T-cell (primary cell): ENCODE results near the gene C2orf74. TPM values are rescaled to one million over a fixed set of nuclear protein-coding genes. Genes with fewer than 3 reads are reported as not detected.

ENCODE experiments used
- ATAC-seq, 4 experiments: fragments of 200-7000 bp in 3 of 4; fragments of 150-1000 bp in 1 of 4; cut with Tn5 transposase; replicated peaks in 1 of 4; 1 replicate in 3 of 4; 2 replicates in 1 of 4; pipeline ENCODE4 v1.10.0; 2021; ENCODE audit warnings: moderate library complexity in 3 of 4, mild to moderate bottlenecking in 2 of 4, moderate number of reproducible peaks in 1 of 4
- CTCF ChIA-PET, 2 donors: fragments of 300-600 bp; sonication (Branson Sonifier 250); formaldehyde crosslinking; loops; one replicate each; lab custom pipeline; 2022; ENCODE audit warnings: antibody characterized with exemption in 2 of 2; lab: Charles Lee
- POLR2A ChIA-PET, 2 donors: fragments of 300-600 bp; sonication (Branson Sonifier 250); formaldehyde crosslinking; loops; one replicate each; lab custom pipeline; 2022; ENCODE audit warnings: antibody characterized with exemption in 2 of 2; lab: Charles Lee
- DNase-seq, 35 experiments: peaks; one replicate each; pipeline versions ENCODE4 v3.0.0 to v3.0.0-alpha.2; 2013 to 2023
- H3K27ac ChIP-seq: one replicate; pipeline ENCODE4 v1.5.1; 2013; ENCODE audit warnings: low read length
- H3K27me3 ChIP-seq, 2 experiments: replicated peaks in 1 of 2; 1 replicate in 1 of 2; 2 replicates in 1 of 2; pipeline versions ENCODE4 v1.6.1 to v1.7.0; 2013; ENCODE audit warnings: low read length in 1 of 2, mixed read lengths in 1 of 2; ENCODE audit not compliant: control insufficient read depth in 2 of 2, insufficient read depth in 2 of 2; ENCODE audit errors: extremely low read depth in 1 of 2
- H3K36me3 ChIP-seq, 2 donors: 1 replicate in 1 of 2; 2 replicates in 1 of 2; pipeline versions ENCODE4 v1.6.1 to v1.7.0; 2013; ENCODE audit warnings: low read length in 1 of 2; ENCODE audit not compliant: control insufficient read depth in 2 of 2, insufficient read depth in 1 of 2; ENCODE audit errors: extremely low read depth in 1 of 2
- H3K4me1 ChIP-seq, 2 experiments: 1 replicate in 1 of 2; 2 replicates in 1 of 2; pipeline versions ENCODE4 v1.6.1 to v1.7.0; 2013; ENCODE audit warnings: low read length in 2 of 2, mixed read lengths in 1 of 2; ENCODE audit not compliant: insufficient read depth in 2 of 2, control insufficient read depth in 1 of 2; ENCODE audit errors: extremely low read depth in 1 of 2
- H3K4me3 ChIP-seq, 2 donors: 1 replicate in 1 of 2; 2 replicates in 1 of 2; pipeline versions ENCODE4 v1.5.1 to v1.7.0; 2013; ENCODE audit warnings: mild to moderate bottlenecking in 2 of 2, low read length in 1 of 2, moderate library complexity in 1 of 2; ENCODE audit not compliant: control insufficient read depth in 1 of 2; ENCODE audit errors: extremely low read depth in 1 of 2
- H3K9me3 ChIP-seq: 2 replicates; pipeline ENCODE4 v1.7.0; 2013
- H3K27ac Mint-ChIP-seq, 2 donors: one replicate each; pipeline ENCODE4 v1.8.0; 2020 to 2021; ENCODE audit warnings: mild to moderate bottlenecking in 2 of 2, mixed read lengths in 2 of 2
- H3K27me3 Mint-ChIP-seq, 2 donors: one replicate each; pipeline ENCODE4 v1.8.0; 2021 to 2022; ENCODE audit warnings: mixed read lengths in 2 of 2
- H3K36me3 Mint-ChIP-seq: one replicate; pipeline ENCODE4 v1.8.0; 2021; ENCODE audit warnings: mixed read lengths
- H3K4me1 Mint-ChIP-seq, 3 donors: one replicate each; pipeline ENCODE4 v1.8.0; 2020 to 2022; ENCODE audit warnings: mixed read lengths in 3 of 3, mild to moderate bottlenecking in 1 of 3
- H3K4me3 Mint-ChIP-seq, 3 donors: one replicate each; pipeline ENCODE4 v1.8.0; 2020 to 2022; ENCODE audit warnings: mild to moderate bottlenecking in 3 of 3, mixed read lengths in 3 of 3, moderate library complexity in 3 of 3
- H3K9me3 Mint-ChIP-seq, 3 donors: one replicate each; pipeline ENCODE4 v1.8.0; 2020 to 2022; ENCODE audit warnings: mixed read lengths in 3 of 3
- WGBS: methylation state at CpG from one replicate; pipeline ENCODE4 v1.1.5; 2013; ENCODE audit warnings: missing lambda C conversion rate; ENCODE audit not compliant: insufficient coverage; 5-methylcytosine and 5-hydroxymethylcytosine counted together
- total RNA-seq, 35 experiments: library from RNA in 6 of 35; stranded (reverse) in 6 of 35; fragments of 120-200 nt in 1 of 35; gene quantifications; one replicate each; pipeline versions ENCODE4 v1.2.1 to v1.2.4 and lab custom pipeline; 2013 to 2026

C2orf74 gene
- total RNA-seq, 5 donors from 2014 or later (not counting 1 experiment from before 2014, with no cell fraction given) = 5.2 to 18.8 (median 12.0) TPM

DNA sequence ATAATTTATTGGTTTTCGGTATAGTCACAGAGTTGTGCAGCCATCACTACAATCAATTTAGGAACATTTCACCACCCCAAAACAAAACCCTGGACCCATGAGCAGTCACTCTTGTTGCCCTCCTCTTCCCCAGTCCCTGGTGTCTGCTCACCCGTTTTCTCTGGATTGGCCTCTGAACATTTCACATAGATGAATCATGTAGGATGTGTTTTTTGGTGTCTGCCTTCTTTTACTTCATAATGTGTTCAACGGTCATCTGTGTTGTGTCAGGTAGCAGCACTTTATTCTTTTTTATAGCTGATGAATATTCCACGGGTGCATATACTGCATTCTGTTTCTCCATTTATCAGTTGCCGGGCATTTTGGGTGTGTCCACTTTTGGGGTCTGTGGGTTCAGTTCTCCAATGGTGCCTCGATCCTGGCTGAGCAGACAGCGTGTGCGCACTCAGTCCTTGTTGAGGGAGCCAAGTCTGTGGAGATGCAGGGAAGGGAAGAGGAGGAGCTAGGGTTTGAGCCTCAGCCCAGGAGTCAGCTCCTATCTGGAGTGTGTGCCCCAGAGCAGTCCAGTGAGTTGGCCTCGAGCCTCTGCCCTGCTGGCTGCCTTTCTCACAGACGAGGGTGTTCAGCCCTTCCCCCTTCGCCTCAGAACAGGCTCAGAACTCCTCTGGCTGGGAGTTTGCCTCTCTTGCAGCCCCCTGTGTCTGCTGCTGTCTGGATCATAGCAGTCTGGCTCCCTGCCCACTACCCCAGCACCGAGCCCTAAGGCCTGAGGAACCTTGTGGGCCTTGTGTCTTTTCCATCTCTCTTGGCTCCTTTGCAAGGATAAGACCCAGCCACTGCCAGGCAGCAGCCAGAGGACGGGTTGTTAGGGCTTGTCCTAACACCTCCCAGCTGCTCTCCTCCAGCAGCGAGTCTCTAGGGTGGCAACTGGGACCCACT is 18.0 kb downstream of the C2orf74 start:
- no peak overlapping the region for H3K4me3 ChIP-seq

DNA sequence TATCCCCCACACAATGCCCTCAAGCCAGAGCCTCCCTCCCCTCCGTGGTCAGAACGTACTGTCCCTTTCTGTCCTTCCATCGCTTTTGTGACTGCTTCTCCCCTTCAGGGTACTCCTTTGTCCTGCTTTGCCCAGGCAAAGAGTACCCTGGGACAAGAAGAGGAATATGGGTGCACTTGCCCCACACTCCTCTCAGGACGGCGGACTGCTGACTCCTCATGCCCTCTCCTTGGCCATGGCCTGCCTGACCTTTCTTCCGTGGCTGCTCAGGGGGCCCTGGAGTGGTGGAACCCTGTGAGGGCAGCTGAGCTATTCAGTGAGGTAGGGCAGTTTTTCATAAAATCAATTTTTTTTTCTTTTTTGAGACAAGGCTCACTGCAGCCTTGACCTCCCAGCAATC is 18.7 kb downstream of the C2orf74 start:
- ChIA-PET POLR2A (no interaction called here), CTCF (no interaction called here)
- H3K36me3 Mint-ChIP-seq = peaks cover 50% of the 10 kb centered on the region
- ATAC-seq (no peak), DNase-seq (no peak)
- H3K9me3 ChIP-seq = no peaks in the 10 kb centered on the region
- H3K4me1 Mint-ChIP-seq = peaks cover 69 to 78% (median 77%) of the 10 kb centered on the region in 3 donors
- peak overlapping the region; percentile 66 to 83 for H3K27ac Mint-ChIP-seq
- peak overlapping the region; percentile 19 for H3K27ac ChIP-seq
- WGBS = 100% methylated on average over 3 of the region's 6 CpGs
- H3K4me3 Mint-ChIP-seq = peak overlapping the region in 1 of 3 donors; percentile 84
- H3K4me1 ChIP-seq = peaks cover 14 to 59% of the 10 kb centered on the region in 2 experiments
- no peak overlapping the region for H3K4me3 ChIP-seq
- H3K36me3 ChIP-seq = peaks cover 2 to 59% of the 10 kb centered on the region in 2 donors
- H3K27me3 Mint-ChIP-seq = no peaks in the 10 kb centered on the region
- no peaks in the 10 kb centered on the region for H3K9me3 Mint-ChIP-seq
- no peaks in the 10 kb centered on the region for H3K27me3 ChIP-seq

More for the DNA sequence above, 18.0 kb downstream of the C2orf74 start:
- H3K36me3 Mint-ChIP-seq = peaks cover 43% of the 10 kb centered on the region
- Histone ChIP-seq H3K9me3 (no peaks in the 10 kb centered on the region), H3K27ac (no peak overlapping the region), H3K4me1 (peaks cover 14 to 57% of the 10 kb centered on the region in 2 experiments), H3K36me3 (peaks cover 2 to 51% of the 10 kb centered on the region in 2 donors), H3K27me3 (no peaks in the 10 kb centered on the region)
- H3K27me3 Mint-ChIP-seq = no peaks in the 10 kb centered on the region
- ChIA-PET CTCF (no interaction called here), POLR2A (no interaction called here)
- H3K4me3 Mint-ChIP-seq = peak overlapping the region; percentile 84 to 90 (median 86)
- no peak for DNase-seq
- 93% methylated on average over 10 of the region's 14 CpGs for WGBS
- H3K9me3 Mint-ChIP-seq = no peaks in the 10 kb centered on the region
- peak overlapping the region; percentile 81 to 83 for H3K27ac Mint-ChIP-seq
- H3K4me1 Mint-ChIP-seq = peaks cover 62 to 78% (median 72%) of the 10 kb centered on the region in 3 donors
- ATAC-seq = no peak

DNA sequence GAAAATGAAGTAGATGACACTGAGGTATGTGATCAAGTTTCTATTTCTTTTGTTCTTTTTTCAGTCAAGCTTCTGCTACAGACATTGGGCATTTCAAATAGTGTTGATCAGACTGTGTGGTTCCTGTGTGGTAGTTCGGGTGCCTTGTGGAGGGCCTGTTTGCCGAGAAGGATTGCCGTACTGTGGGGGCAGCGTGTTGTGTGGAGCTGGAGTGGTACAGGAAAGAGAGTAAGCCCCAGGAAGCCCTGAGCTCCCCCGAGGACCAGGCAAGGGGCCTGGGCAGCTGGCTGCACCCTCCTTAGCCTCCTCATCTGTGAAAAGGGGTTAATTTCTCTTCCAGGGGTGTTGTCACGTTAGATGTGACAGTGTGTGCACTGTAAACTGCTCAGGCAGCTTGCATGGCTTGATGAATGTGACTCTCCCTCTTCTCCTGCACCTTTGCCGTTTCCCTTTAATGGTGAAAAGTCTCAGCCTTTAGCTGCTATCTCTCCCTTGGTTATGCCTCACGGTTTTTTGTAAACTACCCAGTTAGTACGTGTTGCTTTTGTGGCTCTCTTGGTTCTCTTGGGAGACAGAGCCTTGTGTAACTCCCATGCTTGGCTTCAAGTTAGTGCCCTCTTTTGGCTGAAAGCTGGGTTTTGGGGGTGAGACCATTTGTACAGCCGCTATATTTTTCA is 19.5 kb downstream of the C2orf74 start:
- no peak for ATAC-seq
- Mint-ChIP-seq H3K36me3 (peaks cover 57% of the 10 kb centered on the region), H3K27ac (peak overlapping the region; percentile 66 to 83), H3K4me3 (peak overlapping the region in 2 of 3 donors; percentile 31 to 84), H3K4me1 (peaks cover 67 to 74% (median 71%) of the 10 kb centered on the region in 3 donors), H3K9me3 (no peaks in the 10 kb centered on the region), H3K27me3 (no peaks in the 10 kb centered on the region)
- Histone ChIP-seq H3K27ac (peak overlapping the region; percentile 30), H3K4me3 (no peak overlapping the region), H3K4me1 (peaks cover 10 to 51% of the 10 kb centered on the region in 2 experiments), H3K27me3 (no peaks in the 10 kb centered on the region), H3K36me3 (peaks cover 2 to 67% of the 10 kb centered on the region in 2 donors), H3K9me3 (no peaks in the 10 kb centered on the region)
- no peak for DNase-seq
- CTCF ChIA-PET = no interaction called here
- POLR2A ChIA-PET = interaction anchor here in 1 of 2 donors (0.5 kb wide), 1 partner anchor 190 kb away, joined by 3 read pairs; no protein-coding TSS in a partner anchor
- 90% methylated on average over 6 of the region's 10 CpGs for WGBS

DNA sequence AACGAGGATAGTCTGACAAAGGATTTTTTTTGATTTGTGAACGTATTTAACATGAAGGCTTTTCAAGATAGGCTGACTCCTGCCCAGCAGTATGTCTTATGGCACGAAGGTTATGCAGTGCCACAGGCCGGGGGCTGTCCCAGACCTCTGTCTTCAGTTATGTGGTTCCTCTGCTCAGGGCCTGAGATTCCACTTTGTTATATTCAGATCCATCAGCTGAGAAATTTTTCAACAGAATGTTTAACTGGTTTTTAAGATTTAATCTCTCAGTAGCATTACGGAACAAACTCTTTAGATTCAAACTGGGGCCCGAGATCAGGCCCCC is 20.0 kb downstream of the C2orf74 start:
- Mint-ChIP-seq H3K36me3 (peaks cover 61% of the 10 kb centered on the region), H3K27me3 (no peaks in the 10 kb centered on the region), H3K9me3 (no peaks in the 10 kb centered on the region), H3K4me1 (peaks cover 65 to 71% (median 68%) of the 10 kb centered on the region in 3 donors), H3K4me3 (peak overlapping the region in 1 of 3 donors; percentile 84), H3K27ac (peak overlapping the region; percentile 66 to 83)
- no peak overlapping the region for H3K27ac ChIP-seq
- H3K9me3 ChIP-seq = no peaks in the 10 kb centered on the region
- peaks cover 2 to 72% of the 10 kb centered on the region in 2 donors for H3K36me3 ChIP-seq
- no peak overlapping the region for H3K4me3 ChIP-seq
- 94% methylated on average over 6 of the region's 6 CpGs for WGBS
- H3K27me3 ChIP-seq = no peaks in the 10 kb centered on the region
- CTCF ChIA-PET = no interaction called here
- POLR2A ChIA-PET = no interaction called here
- ATAC-seq = no peak
- DNase-seq = no peak
- peaks cover 10 to 51% of the 10 kb centered on the region in 2 experiments for H3K4me1 ChIP-seq

DNA sequence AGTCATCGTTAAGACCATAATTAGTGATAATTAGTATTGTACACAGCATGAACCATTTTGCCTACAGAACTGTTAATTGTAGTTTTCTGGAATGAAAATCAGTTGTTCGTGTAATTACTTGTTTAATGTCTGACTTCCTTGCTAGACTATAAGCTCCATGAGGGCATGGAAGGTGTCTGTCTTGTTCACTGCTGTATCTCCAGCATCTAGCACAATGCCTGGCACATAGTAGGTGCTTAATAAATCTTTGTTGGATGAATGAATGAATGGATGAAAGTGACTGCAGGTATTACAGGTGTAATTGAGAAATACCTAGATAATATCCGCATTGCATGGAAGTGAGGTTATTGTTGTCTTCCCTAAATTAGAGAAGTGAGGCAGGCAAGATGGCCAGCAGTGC is 21.8 kb downstream of the C2orf74 start:
- ChIA-PET CTCF (no interaction called here), POLR2A (no interaction called here)
- Mint-ChIP-seq H3K4me1 (peaks cover 57 to 61% (median 60%) of the 10 kb centered on the region in 3 donors), H3K4me3 (no peak overlapping the region), H3K36me3 (peaks cover 76% of the 10 kb centered on the region), H3K27me3 (no peaks in the 10 kb centered on the region), H3K27ac (no peak overlapping the region), H3K9me3 (no peaks in the 10 kb centered on the region)
- no peaks in the 10 kb centered on the region for H3K9me3 ChIP-seq
- H3K4me3 ChIP-seq = no peak overlapping the region
- peaks cover 2 to 90% of the 10 kb centered on the region in 2 donors for H3K36me3 ChIP-seq
- DNase-seq = no peak
- no peaks in the 10 kb centered on the region for H3K27me3 ChIP-seq
- ATAC-seq = no peak
- H3K27ac ChIP-seq = no peak overlapping the region
- peaks cover 4 to 40% of the 10 kb centered on the region in 2 experiments for H3K4me1 ChIP-seq
- 100% methylated on average over 1 of the region's 3 CpGs for WGBS

DNA sequence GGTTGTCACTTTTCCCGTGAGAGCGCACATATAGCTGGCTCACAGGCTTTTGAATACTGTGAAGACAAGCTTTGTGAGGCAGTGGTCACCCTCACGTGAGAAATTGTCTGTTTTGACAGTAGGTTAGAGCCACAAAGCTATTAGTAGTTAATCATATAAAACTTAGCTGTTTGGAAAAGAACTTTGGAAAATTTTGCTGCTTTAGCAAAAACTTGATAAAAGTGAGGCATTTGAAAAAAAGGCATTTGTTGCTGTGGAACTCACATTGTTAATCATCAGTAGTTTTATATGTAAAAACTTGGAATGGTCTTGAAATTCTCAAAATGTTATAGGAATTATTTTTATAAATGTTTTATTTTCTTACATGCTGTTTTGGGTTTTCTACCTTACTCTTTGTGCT is 22.3 kb downstream of the C2orf74 start:
- Mint-ChIP-seq H3K27ac (no peak overlapping the region), H3K9me3 (no peaks in the 10 kb centered on the region), H3K4me3 (no peak overlapping the region), H3K27me3 (no peaks in the 10 kb centered on the region), H3K4me1 (peaks cover 53 to 57% (median 56%) of the 10 kb centered on the region in 3 donors), H3K36me3 (peaks cover 78% of the 10 kb centered on the region)
- Histone ChIP-seq H3K4me3 (no peak overlapping the region), H3K9me3 (no peaks in the 10 kb centered on the region), H3K27ac (no peak overlapping the region), H3K36me3 (peaks cover 2 to 94% of the 10 kb centered on the region in 2 donors), H3K27me3 (no peaks in the 10 kb centered on the region), H3K4me1 (peaks cover under 1 to 36% of the 10 kb centered on the region in 2 experiments)
- no peak for ATAC-seq
- DNase-seq = no peak
- POLR2A ChIA-PET = no interaction called here
- WGBS = no CpG with 5 or more reads among the region's 3 CpGs
- CTCF ChIA-PET = no interaction called here
